ENCODE data around the gene RETREG1.
"Not testable (repeated sequence)": the region's sequence is repeated elsewhere in the genome, so short reads cannot be mapped to it uniquely, and the experiment has no call there.

Gene RETREG1

GRCh38 chr5:16489322-16489791 lies 127.4 kb downstream of the RETREG1 start:
- FAIRE-seq: no peak
- peak; percentile 46 for DNase-seq (ENCODE audit: low spot score)

- DNase-seq (ENCODE audit: low spot score) (no peak), FAIRE-seq (no peak)
Measured at GRCh38 chr5:16487456-16487855, 129.3 kb downstream of the RETREG1 start.

- peak; percentile 48 for FAIRE-seq
Measured at GRCh38 chr5:16486711-16487111, 130.1 kb downstream of the RETREG1 start.

GRCh38 chr5:16485656-16486055 lies 131.1 kb downstream of the RETREG1 start:
- DNase-seq (ENCODE audit: low spot score): no peak
- FAIRE-seq: no peak

More at GRCh38 chr5:16486711-16487111, 130.1 kb downstream of the RETREG1 start:
- no peak for DNase-seq (ENCODE audit: low spot score)

GRCh38 chr5:16484081-16484480 lies 132.7 kb downstream of the RETREG1 start:
- FAIRE-seq: no peak
- DNase-seq (ENCODE audit: low spot score): no peak

GRCh38 chr5:16483361-16483760 lies 133.4 kb downstream of the RETREG1 start:
- FAIRE-seq: no peak
- DNase-seq (ENCODE audit: low spot score): no peak

GRCh38 chr5:16482891-16483290 lies 133.9 kb downstream of the RETREG1 start:
- FAIRE-seq: no peak
- no peak for DNase-seq (ENCODE audit: low spot score)

- FAIRE-seq: no peak
- no peak for DNase-seq (ENCODE audit: low spot score)
Measured at GRCh38 chr5:16480821-16481538, 135.8 kb downstream of the RETREG1 start.

GRCh38 chr5:16480144-16480543 lies 136.7 kb downstream of the RETREG1 start:
- no peak for DNase-seq (ENCODE audit: low spot score)

GRCh38 chr5:16477541-16477940 lies 139.3 kb downstream of the RETREG1 start:
- FAIRE-seq: no peak
- DNase-seq (ENCODE audit: low spot score): no peak

More at GRCh38 chr5:16480144-16480543, 136.7 kb downstream of the RETREG1 start:
- FAIRE-seq: no peak

GRCh38 chr5:16476417-16476816 lies 140.4 kb downstream of the RETREG1 start:
- DNase-seq (ENCODE audit: low spot score); FAIRE-seq: not testable (repeated sequence)

- DNase-seq (ENCODE audit: low spot score) (no peak), FAIRE-seq (no peak)
Measured at GRCh38 chr5:16471387-16471786, 145.4 kb downstream of the RETREG1 start.

- FAIRE-seq (no peak), DNase-seq (ENCODE audit: low spot score) (peak; percentile 24)
Measured at GRCh38 chr5:16467363-16468219, 149.2 kb downstream of the RETREG1 start.

- FAIRE-seq (peak; percentile 58), DNase-seq (ENCODE audit: low spot score) (peak; percentile 92)
Measured at GRCh38 chr5:16465544-16466432, 151.0 kb downstream of the RETREG1 start, which contains the start of gene ZNF622. TSS of gene ZNF622 (minus strand) at chr5:16465800. CDS start at chr5:16465665, 135 bp downstream.

GRCh38 chr5:16464664-16465543 lies 151.9 kb downstream of the RETREG1 start:
- FAIRE-seq: no peak
- no peak for DNase-seq (ENCODE audit: low spot score)

GRCh38 chr5:16464231-16464630 lies 152.6 kb downstream of the RETREG1 start:
- FAIRE-seq: no peak
- DNase-seq (ENCODE audit: low spot score): no peak

- FAIRE-seq (no peak), DNase-seq (ENCODE audit: low spot score) (no peak)
Measured at GRCh38 chr5:16461782-16462181, 155.0 kb downstream of the RETREG1 start.

- FAIRE-seq: no peak
Measured at GRCh38 chr5:16461026-16461425, 155.8 kb downstream of the RETREG1 start.

GRCh38 chr5:16459451-16459850 lies 157.3 kb downstream of the RETREG1 start:
- no peak for DNase-seq (ENCODE audit: low spot score)
- FAIRE-seq: no peak

More at GRCh38 chr5:16461026-16461425, 155.8 kb downstream of the RETREG1 start:
- no peak for DNase-seq (ENCODE audit: low spot score)

GRCh38 chr5:16457853-16458252 lies 158.9 kb downstream of the RETREG1 start:
- FAIRE-seq (no peak), DNase-seq (ENCODE audit: low spot score) (no peak)
